SK-N-SH treated with all-trans-retinoic acid at 6 μM for 48 hours (cell line): ENCODE data around the gene CSGALNACT2.

Source experiments
- ATAC-seq: fragments of 200-7000 bp; cut with Tn5 transposase; 3 replicates; pipeline ENCODE4 v1.9.1; 2020; ENCODE audit warnings: mild to moderate bottlenecking, moderate library complexity
- ARNTL ChIP-seq: fragments of 450-650 bp; formaldehyde crosslinking; IDR thresholded peaks from 2 replicates; pipeline ENCODE4 v1.5.0; 2020; ENCODE audit warnings: low read depth, mild to moderate bottlenecking, moderate library complexity, borderline replicate concordance
- CSDC2 ChIP-seq: fragments of 250-450 bp; sonication (Bioruptor Pico); IDR thresholded peaks from 2 replicates; pipeline ENCODE4 v1.5.0; 2020; ENCODE audit warnings: mild to moderate bottlenecking, moderate library complexity
- ESRRG ChIP-seq: fragments of 250-450 bp; sonication (Bioruptor Pico); IDR thresholded peaks from 2 replicates; pipeline ENCODE4 v1.6.1; 2021; ENCODE audit warnings: mild to moderate bottlenecking
- GLIS3 ChIP-seq: fragments of 250-450 bp; sonication (Bioruptor Pico); IDR thresholded peaks from 2 replicates; pipeline ENCODE4 v1.5.0; 2020; ENCODE audit warnings: mild to moderate bottlenecking, moderate library complexity
- ISL1 ChIP-seq: fragments of 250-450 bp; sonication (Bioruptor Pico); IDR thresholded peaks from 2 replicates; pipeline ENCODE4 v2.1.2; 2022; ENCODE audit warnings: mild to moderate bottlenecking, moderate library complexity
- OSR1 ChIP-seq: fragments of 250-450 bp; sonication (Bioruptor Pico); IDR thresholded peaks from 2 replicates; pipeline ENCODE4 v1.8.0; 2022; ENCODE audit warnings: moderate library complexity, mild to moderate bottlenecking, inconsistent platforms
- PPARA ChIP-seq: fragments of 250-450 bp; sonication (Bioruptor Pico); IDR thresholded peaks from 2 replicates; pipeline ENCODE4 v1.5.0; 2020; ENCODE audit warnings: mild to moderate bottlenecking, borderline replicate concordance
- RARB ChIP-seq: fragments of 250-450 bp; sonication (Bioruptor Pico); IDR thresholded peaks from 2 replicates; pipeline ENCODE4 v1.8.0; 2021; ENCODE audit warnings: mild to moderate bottlenecking, moderate library complexity
- TCF4 ChIP-seq: fragments of 250-450 bp; sonication (Bioruptor Pico); IDR thresholded peaks from 2 replicates; pipeline ENCODE4 v1.8.0; 2021; ENCODE audit warnings: mild to moderate bottlenecking, moderate library complexity, borderline replicate concordance
- TOX ChIP-seq: fragments of 250-450 bp; sonication (Bioruptor Pico); IDR thresholded peaks from 2 replicates; pipeline ENCODE4 v1.8.0; 2021; ENCODE audit warnings: mild to moderate bottlenecking, moderate library complexity, borderline replicate concordance
- ZC3H10 ChIP-seq: fragments of 250-450 bp; sonication (Bioruptor Pico); IDR thresholded peaks from 2 replicates; pipeline ENCODE4 v1.5.1; 2021; ENCODE audit warnings: mild to moderate bottlenecking, moderate library complexity
- ZFP3 ChIP-seq: fragments of 250-450 bp; sonication (Bioruptor Pico); IDR thresholded peaks from 2 replicates; pipeline ENCODE4 v1.5.0; 2020; ENCODE audit warnings: mild to moderate bottlenecking, moderate library complexity
- ZFP30 ChIP-seq: fragments of 450-650 bp; formaldehyde crosslinking; IDR thresholded peaks from 2 replicates; pipeline ENCODE4 v1.5.0; 2022; ENCODE audit warnings: mild to moderate bottlenecking, moderate library complexity
- ZNF565 ChIP-seq: fragments of 450-650 bp; formaldehyde crosslinking; conservative IDR thresholded peaks from 2 replicates; pipeline ENCODE4 v1.5.0; 2020; ENCODE audit warnings: low read depth, mild to moderate bottlenecking, moderate library complexity
- ZNF8 ChIP-seq: fragments of 450-650 bp; formaldehyde crosslinking; IDR thresholded peaks from 2 replicates; pipeline ENCODE4 v1.5.0; 2020; ENCODE audit warnings: mild to moderate bottlenecking, moderate library complexity
- TF ChIP-seq, protein P1 (sequence below): fragments of 250-450 bp; sonication (Bioruptor Pico); IDR thresholded peaks from 2 replicates; pipeline ENCODE4 v1.5.0; 2020; ENCODE audit warnings: mild to moderate bottlenecking, moderate library complexity
- TF ChIP-seq, protein P2 (sequence below): fragments of 250-450 bp; sonication (Bioruptor Pico); IDR thresholded peaks from 2 replicates; pipeline ENCODE4 v1.8.0; 2020; ENCODE audit warnings: mild to moderate bottlenecking, moderate library complexity, borderline replicate concordance
- TF ChIP-seq, protein P3 (sequence below): fragments of 250-450 bp; sonication (Bioruptor Pico); IDR thresholded peaks from 2 replicates; pipeline ENCODE4 v1.5.1; 2020; ENCODE audit warnings: low read depth, mild to moderate bottlenecking, moderate library complexity
- TF ChIP-seq, protein P4 (sequence below): fragments of 250-450 bp; sonication (Bioruptor Pico); IDR thresholded peaks from 2 replicates; pipeline ENCODE4 v1.5.1; 2021; ENCODE audit warnings: mild to moderate bottlenecking, moderate library complexity

The CSGALNACT2 gene

DNA sequence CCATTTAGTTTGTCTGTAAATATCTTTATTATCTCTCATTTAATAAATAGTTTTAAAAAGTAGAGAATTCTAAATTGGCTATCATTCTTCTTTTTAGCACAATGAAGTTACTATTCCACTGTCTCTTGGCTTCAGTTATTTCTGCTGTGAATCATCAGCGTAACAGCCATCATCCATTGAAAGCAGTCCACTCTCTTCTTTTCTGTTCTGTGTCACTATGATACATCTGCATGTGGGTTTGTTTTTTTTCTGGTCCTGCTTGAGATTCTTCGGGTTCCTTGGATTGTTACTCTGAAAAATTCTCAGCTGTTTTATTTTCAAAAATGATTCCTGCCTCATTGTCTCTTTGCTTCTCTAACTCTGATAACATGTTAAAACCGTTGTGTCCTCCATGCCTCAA lies 52.5 kb downstream of the CSGALNACT2 start:
- peak; percentile 59; the same call in 2 of the 3 replicates for ATAC-seq
- TF ChIP-seq, protein P1, sequence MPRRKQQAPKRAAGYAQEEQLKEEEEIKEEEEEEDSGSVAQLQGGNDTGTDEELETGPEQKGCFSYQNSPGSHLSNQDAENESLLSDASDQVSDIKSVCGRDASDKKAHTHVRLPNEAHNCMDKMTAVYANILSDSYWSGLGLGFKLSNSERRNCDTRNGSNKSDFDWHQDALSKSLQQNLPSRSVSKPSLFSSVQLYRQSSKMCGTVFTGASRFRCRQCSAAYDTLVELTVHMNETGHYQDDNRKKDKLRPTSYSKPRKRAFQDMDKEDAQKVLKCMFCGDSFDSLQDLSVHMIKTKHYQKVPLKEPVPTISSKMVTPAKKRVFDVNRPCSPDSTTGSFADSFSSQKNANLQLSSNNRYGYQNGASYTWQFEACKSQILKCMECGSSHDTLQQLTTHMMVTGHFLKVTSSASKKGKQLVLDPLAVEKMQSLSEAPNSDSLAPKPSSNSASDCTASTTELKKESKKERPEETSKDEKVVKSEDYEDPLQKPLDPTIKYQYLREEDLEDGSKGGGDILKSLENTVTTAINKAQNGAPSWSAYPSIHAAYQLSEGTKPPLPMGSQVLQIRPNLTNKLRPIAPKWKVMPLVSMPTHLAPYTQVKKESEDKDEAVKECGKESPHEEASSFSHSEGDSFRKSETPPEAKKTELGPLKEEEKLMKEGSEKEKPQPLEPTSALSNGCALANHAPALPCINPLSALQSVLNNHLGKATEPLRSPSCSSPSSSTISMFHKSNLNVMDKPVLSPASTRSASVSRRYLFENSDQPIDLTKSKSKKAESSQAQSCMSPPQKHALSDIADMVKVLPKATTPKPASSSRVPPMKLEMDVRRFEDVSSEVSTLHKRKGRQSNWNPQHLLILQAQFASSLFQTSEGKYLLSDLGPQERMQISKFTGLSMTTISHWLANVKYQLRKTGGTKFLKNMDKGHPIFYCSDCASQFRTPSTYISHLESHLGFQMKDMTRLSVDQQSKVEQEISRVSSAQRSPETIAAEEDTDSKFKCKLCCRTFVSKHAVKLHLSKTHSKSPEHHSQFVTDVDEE (CRISPR knock-in tag) = no peak
- TF ChIP-seq ISL1 (CRISPR knock-in tag) = peak; percentile 65; the same call in 1 of the 2 replicates

DNA sequence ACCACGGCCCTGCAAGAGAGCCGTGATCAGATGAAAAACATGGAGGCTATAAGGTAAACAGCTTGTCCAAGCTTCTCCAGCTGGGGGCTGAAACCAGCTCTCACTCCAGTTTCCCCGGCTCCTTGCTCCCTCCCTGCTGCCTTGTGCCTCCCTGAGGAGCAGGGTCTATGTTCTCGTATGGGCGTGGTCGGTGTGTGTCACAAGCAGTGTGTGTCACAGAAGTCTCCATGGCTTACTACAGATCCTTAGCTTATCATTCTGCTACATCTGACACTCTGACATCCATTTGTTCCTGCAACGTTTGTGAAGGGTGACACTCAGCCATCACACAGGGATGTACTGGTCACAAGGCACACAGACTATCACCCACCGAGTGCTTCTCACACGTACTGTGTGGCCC lies 54.6 kb downstream of the CSGALNACT2 start:
- ATAC-seq = no peak
- TF ChIP-seq ZFP30 (no peak), ZNF8 (CRISPR knock-in tag) (no peak), PPARA (CRISPR knock-in tag) (no peak)

DNA sequence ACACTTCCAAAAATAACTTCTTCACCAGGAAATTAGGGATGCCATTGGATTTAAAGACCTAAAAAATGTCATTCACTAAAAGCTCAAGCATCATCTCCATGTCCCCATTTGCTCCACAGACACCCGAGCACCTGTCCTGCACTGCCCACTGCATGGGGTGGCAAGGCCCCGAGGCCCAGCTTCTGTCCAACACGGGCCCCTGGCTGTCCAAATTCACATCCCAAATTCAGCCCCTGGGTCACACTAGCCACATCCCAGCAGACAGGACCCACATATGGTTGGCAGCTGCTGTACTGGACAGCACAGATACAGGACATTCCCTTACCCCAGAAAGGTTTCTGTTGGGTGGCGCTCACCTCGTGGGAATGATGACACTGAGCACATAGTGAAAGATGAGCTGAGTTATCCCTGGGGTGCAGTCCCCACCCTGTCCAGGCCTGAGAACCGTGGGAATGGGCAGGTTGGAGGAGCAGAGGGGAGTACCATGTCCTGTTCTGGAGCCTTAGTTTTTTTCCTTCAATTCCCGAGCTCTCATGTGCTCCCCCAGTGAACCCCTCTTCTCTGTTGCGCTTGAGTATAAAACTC lies 55.3 kb downstream of the CSGALNACT2 start:
- TF ChIP-seq ZNF565 (CRISPR knock-in tag) (no peak), ESRRG (CRISPR knock-in tag) (no peak), TCF4 (no peak)
- TF ChIP-seq, protein P1 (CRISPR knock-in tag) = no peak
- TF ChIP-seq, protein P2, sequence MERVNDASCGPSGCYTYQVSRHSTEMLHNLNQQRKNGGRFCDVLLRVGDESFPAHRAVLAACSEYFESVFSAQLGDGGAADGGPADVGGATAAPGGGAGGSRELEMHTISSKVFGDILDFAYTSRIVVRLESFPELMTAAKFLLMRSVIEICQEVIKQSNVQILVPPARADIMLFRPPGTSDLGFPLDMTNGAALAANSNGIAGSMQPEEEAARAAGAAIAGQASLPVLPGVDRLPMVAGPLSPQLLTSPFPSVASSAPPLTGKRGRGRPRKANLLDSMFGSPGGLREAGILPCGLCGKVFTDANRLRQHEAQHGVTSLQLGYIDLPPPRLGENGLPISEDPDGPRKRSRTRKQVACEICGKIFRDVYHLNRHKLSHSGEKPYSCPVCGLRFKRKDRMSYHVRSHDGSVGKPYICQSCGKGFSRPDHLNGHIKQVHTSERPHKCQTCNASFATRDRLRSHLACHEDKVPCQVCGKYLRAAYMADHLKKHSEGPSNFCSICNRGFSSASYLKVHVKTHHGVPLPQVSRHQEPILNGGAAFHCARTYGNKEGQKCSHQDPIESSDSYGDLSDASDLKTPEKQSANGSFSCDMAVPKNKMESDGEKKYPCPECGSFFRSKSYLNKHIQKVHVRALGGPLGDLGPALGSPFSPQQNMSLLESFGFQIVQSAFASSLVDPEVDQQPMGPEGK (CRISPR knock-in tag) = no peak
- no peak for ATAC-seq

DNA sequence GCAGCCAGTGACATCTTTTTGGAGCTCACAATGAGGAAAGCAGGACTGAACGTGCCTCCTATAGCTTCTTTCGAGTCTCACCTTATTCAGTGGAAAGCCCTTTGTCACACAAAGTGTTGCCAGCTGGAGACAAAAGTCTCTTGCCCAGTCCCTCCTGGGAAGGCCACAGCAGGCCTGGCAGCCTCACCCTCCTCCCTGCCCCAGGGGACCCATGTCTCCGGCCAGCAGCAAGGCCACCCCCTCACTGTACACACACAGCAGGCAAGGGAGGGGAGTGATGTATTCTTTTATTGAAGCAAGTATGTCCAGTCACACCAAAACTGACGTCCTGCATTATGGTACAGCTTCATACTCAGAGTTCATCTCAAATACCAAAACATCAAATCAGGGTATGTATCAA lies 56.0 kb downstream of the CSGALNACT2 start:
- TF ChIP-seq ZNF565 (CRISPR knock-in tag) = no peak
- no peak for TF ChIP-seq ISL1 (CRISPR knock-in tag)
- no peak for TF ChIP-seq ZFP3 (CRISPR knock-in tag)
- no peak for TF ChIP-seq ZNF8 (CRISPR knock-in tag)
- no peak for TF ChIP-seq OSR1 (CRISPR knock-in tag)
- TF ChIP-seq ZC3H10 = no peak
- no peak for TF ChIP-seq GLIS3 (CRISPR knock-in tag)
- TF ChIP-seq ESRRG (CRISPR knock-in tag) = no peak
- TF ChIP-seq, protein P3, sequence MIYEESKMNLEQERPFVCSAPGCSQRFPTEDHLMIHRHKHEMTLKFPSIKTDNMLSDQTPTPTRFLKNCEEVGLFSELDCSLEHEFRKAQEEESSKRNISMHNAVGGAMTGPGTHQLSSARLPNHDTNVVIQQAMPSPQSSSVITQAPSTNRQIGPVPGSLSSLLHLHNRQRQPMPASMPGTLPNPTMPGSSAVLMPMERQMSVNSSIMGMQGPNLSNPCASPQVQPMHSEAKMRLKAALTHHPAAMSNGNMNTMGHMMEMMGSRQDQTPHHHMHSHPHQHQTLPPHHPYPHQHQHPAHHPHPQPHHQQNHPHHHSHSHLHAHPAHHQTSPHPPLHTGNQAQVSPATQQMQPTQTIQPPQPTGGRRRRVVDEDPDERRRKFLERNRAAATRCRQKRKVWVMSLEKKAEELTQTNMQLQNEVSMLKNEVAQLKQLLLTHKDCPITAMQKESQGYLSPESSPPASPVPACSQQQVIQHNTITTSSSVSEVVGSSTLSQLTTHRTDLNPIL (CRISPR knock-in tag) = no peak
- TF ChIP-seq, protein P4, sequence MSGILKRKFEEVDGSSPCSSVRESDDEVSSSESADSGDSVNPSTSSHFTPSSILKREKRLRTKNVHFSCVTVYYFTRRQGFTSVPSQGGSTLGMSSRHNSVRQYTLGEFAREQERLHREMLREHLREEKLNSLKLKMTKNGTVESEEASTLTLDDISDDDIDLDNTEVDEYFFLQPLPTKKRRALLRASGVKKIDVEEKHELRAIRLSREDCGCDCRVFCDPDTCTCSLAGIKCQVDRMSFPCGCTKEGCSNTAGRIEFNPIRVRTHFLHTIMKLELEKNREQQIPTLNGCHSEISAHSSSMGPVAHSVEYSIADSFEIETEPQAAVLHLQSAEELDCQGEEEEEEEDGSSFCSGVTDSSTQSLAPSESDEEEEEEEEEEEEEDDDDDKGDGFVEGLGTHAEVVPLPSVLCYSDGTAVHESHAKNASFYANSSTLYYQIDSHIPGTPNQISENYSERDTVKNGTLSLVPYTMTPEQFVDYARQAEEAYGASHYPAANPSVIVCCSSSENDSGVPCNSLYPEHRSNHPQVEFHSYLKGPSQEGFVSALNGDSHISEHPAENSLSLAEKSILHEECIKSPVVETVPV (CRISPR knock-in tag) = no peak
- no peak for TF ChIP-seq ZFP30
- no peak for TF ChIP-seq RARB (CRISPR knock-in tag)
- no peak for TF ChIP-seq CSDC2 (CRISPR knock-in tag)
- no peak for TF ChIP-seq TOX (CRISPR knock-in tag)
- no peak for TF ChIP-seq PPARA (CRISPR knock-in tag)
- no peak for TF ChIP-seq ARNTL (CRISPR knock-in tag)
- ATAC-seq = no peak
